GM20000 (cell line): ENCODE results near the gene ASCC3.

Experiments used
- DNase-seq: peaks from one replicate; pipeline ENCODE4 v3.0.0; 2012; ENCODE audit warnings: low spot score
- TF ChIP-seq, protein P1 (sequence below): IDR thresholded peaks from 2 replicates; pipeline ENCODE4 v1.5.1; 2012; ENCODE audit warnings: mild to moderate bottlenecking, control low read depth; ENCODE audit errors: extremely low read depth, missing control alignments

ASCC3 gene

DNA sequence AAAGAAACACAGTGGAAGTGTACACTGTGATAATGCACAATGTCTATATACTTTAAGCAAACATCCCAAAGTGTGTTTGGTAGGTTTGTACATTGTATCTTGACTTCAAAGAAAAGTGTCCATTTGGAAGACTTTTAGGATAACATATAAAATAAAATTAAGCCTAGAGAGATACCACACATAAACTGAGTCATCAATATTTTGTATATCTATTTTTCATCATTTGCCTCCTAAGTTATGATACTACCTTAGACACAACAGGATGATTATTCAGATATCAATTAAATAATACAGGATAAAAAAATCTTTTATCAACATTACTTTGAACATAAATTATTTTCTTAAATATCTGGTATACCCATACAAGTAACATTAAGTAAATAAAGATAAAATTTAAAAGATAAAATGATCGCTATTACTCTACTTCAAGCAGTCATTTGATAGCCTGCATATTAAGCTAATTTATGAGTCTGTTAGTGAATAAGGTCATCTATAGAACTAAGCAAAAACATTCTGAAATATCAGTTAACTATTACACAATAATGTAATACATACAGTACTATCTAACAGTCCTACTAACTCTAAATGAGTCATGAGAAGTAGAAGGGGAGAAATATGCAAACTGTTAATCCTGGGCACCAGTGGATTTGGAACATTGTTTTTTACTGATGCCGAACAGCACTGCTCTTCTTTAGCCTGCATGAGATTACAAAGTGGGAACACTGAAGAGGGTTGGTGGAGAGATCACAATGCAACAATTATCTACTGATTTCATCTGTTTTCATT lies 258.0 kb downstream of the ASCC3 start:
- TF ChIP-seq, protein P1, sequence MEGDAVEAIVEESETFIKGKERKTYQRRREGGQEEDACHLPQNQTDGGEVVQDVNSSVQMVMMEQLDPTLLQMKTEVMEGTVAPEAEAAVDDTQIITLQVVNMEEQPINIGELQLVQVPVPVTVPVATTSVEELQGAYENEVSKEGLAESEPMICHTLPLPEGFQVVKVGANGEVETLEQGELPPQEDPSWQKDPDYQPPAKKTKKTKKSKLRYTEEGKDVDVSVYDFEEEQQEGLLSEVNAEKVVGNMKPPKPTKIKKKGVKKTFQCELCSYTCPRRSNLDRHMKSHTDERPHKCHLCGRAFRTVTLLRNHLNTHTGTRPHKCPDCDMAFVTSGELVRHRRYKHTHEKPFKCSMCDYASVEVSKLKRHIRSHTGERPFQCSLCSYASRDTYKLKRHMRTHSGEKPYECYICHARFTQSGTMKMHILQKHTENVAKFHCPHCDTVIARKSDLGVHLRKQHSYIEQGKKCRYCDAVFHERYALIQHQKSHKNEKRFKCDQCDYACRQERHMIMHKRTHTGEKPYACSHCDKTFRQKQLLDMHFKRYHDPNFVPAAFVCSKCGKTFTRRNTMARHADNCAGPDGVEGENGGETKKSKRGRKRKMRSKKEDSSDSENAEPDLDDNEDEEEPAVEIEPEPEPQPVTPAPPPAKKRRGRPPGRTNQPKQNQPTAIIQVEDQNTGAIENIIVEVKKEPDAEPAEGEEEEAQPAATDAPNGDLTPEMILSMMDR = no peak
- no peak for DNase-seq

DNA sequence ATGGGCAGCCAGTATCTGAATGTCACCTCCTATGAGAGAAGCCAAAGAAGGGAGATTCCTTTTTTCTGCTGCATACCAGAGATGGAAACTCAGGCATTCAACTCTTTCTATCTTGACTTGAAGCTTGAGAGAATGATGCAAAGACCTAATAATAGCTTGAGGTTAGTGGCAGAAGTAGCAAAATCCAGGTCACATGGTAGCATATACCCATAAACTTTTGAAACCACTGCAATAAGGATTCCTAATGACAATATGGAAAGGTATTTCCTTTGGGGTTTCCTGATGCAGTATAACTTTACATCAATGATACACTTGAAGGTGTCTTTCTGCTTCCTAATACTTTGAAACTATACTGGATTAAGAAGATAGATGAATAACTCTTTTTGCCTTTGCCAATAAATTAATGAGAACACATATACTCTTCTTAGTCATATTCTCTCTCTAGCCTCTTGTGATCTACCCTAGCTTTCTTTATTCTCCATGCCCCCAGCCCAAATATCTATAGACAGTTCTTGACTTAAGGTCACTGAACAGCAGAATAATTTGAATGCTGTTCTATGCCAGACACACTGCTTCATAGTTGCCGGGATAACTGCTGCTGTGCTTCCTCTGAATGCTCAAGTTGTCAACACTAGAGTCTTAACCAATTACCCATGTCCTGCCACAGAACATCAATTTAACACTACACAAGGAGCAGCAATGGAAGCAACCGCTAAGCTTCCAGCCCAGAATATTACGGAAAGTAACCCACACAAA lies 260.9 kb downstream of the ASCC3 start:
- TF ChIP-seq, protein P1 = no peak
- DNase-seq = no peak

DNA sequence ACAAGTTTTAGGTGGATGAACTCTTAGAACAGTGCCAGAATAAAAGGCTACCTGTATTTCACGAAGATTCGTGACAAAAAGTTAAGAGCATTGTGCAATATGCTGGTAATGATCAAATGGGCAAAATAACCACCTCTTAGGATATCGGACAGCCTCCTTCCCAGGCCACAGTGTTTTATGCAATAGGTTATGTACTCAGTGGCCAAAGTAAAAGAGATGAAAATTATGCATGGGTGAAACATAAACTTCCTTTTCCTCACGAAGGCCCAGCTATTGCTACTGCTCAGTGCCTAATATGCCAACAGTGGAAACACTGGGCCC lies 262.8 kb downstream of the ASCC3 start:
- TF ChIP-seq, protein P1 = no peak
- no peak for DNase-seq

DNA sequence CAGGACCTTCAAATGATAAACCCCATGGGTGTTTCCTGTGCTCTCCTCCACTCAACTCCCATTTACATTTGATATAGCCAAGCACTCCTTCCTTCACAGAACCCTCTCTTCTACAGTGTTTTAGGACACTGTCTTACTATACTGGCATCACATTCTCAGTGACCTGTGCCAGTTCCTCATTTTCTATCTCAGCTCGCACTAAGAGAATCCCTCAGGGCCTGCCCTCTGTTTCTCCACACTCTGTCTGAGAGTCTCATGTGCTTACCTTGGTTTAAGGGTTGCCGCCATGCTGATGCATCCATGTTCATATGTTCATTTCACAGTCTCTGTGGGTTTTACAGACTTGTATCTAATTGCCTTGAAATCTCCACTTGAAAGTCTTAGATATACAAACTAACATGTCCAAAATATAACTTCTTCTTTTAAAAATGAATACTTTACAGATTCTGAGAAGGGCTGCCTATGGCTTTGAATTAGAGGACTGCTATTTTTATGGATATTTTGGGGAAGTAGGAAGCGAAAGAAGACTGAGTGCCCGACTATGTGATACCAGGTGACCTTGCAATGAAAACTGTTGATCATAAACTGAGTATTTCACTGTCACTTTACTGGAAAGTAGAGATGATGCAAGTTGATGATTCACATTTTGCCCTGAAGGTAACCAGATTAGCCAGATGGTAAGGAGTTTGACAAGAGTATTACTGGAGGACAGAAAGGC lies 263.3 kb downstream of the ASCC3 start:
- TF ChIP-seq, protein P1 = no peak
- DNase-seq = no peak

DNA sequence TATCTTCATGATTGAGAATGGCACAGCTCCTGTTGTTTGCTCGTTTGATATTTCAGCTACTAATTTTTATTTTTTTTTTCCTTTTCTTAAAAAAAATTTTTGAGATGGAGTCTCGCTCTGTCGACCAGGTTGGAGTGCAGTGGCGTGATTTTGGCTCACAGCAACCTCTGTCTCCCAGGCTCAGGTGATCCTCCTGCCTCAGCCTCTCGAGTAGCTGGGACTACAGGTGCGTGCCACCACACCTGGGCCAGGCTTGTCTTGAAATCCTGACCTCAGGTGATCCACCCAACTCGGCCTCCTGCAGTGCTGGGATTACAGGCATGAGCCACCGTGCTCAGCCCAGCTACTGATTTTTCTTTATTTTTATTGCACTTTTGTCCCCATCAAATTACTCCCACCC lies 266.2 kb downstream of the ASCC3 start:
- DNase-seq = no peak
- TF ChIP-seq, protein P1 = no peak

DNA sequence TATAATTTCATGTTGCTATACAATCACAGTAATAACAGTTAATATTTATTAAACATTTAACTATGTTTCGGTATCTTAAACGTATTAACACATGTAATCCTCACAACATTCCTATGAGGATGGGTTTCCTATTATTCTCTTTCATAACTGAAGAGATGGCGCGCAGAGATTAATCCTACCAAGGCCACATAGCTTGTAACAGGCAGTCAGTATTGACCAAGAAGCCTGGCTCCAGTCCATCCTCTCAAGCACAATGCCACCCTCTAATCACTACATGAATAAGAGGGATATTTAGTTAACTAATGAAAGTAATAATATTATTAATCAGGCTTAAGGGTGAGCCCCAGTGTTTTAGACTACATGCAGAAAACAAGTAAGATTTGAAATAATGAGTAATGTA lies 266.7 kb downstream of the ASCC3 start:
- no peak for DNase-seq
- TF ChIP-seq, protein P1 = no peak

DNA sequence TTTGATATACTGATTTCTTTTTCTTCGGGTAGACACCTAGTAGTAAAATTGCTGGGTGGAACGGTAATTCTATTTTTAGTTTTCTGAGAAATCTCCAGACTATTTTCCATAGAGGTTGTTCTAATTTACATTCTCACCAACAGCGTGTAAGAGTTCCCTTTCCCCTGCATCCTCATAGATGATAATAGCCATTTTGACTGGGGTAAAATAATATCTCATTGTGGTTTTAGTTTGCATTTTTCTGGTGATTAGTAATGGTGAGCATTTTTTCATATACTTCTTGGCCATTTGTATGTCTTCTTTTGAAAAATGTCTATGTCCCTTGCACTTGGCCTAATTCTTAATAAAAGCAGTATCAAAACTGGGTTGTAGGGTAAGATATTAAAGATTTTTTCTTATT lies 267.5 kb downstream of the ASCC3 start:
- DNase-seq = no peak
- TF ChIP-seq, protein P1 = no peak
